Left hindlimb (tissue), 1 donor: ENCODE data around the gene DHX15.
"Not testable (repeated sequence)": the region's sequence is repeated elsewhere in the genome, so short reads cannot be mapped to it uniquely, and the experiment has no call there.

Experiments
- DNase-seq: peaks from one replicate; pipeline ENCODE4 v3.0.0-alpha.2; 2018

The DHX15 gene

DNA sequence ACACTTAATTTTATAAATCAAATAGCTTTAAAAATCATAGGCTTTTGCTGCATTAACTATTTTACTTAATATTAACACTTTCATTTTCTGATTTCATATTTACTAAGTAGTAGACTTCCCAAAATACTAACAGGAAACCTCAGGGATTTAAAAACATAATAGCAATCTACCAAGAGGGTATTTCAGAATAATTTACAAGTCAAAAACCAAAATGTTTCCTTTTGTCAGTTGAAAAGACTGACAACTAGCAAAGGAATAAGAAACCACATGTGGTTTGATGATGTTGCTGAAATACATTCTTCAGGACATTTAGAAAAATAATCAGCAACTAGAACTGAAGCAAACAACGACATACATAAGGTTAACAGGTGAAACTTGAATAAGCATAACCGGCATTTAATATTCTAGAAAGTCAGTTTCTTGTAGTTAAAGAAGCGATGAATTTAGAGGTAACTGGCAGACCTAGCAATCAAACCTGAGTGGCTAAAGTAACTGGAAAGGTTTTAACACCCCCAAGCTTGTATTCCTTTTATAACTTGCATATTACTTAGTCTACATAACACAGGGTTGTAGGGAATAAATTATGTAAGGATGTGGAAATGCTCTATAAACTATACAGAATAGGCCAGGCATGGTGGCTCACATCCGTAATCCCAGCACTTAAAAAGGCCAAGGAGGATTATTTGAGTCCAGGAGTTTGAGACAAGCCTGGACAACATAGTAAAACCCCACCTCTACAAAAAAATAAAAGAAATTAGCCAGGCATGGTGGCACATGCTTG lies 40.0 kb downstream of the DHX15 start:
- DNase-seq, result no peak

DNA sequence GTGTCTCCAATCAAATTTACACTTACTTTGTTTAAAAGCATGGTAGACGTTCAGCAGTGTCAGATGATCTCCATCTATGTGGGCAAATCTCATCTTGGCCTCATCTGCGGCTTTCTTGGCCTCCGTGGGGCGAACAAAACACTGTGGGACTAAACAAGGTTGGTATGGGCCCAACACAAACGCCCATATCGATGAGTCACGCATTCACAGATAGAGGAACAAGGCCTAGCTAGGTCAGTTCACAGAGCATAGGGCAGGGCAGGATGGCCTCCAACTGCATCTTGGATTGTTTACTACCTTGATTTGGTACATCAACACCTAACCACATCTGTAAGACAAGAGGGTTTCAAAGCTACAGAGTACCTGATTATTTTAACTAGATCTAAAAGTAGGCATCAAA lies 47.3 kb downstream of the DHX15 start:
- DNase-seq, result no peak

DNA sequence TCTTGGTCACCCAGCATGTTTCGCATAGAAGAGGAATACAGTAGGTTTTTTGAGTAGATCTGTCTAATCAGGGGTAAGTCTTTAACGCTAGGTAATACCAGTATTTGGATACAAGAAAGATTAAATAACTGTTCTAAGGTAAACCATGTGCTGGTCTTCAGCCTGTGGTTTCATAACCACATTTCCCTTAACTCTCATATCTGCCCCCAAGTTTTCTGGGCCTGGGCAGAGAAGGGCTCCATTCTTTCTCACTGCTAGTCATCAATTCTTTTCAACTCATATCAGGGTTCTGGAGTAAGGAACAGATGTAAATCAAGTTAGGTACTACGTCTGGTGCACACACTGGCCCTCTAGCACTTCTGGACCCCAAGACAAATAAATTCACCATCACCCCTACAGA lies 49.0 kb downstream of the DHX15 start:
- DNase-seq, result no peak

DNA sequence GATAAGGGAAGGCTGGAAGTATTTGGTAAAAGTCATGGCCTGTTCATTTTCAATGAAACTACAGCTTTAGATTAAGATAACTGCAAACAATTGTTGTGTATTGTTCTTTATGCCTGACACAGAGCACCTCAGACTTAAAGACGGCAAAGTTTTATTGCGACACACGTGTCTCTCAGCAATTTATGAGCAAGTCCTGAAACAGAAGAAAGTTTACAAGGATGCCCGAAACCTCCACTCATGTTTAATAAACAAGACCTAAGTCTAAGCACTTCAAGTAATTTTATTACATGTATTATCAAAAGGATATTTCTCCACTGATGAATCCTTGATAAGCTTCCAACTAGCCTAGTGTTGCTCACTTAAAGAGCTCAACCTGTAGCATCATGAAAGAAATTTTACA lies 51.0 kb downstream of the DHX15 start:
- no peak for DNase-seq

DNA sequence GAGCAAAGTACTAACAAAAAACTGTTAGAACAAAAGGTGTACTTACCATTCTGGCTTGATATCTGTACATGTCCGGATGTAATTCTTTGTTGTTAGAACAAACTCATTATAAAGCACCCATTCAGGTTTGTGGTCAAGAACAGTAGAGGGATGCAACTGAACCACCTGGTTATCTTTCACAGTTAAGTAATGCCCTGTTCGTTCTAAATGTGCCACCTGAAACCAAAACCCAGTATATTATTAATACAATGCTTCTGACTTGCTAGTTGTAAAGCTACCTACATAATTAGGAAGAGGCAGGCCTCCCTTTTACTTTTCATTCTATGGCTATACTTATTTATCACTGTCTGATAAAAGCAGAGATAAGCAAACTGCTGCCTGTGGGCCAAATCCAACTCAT lies 54.8 kb downstream of the DHX15 start:
- DNase-seq, result no peak

DNA sequence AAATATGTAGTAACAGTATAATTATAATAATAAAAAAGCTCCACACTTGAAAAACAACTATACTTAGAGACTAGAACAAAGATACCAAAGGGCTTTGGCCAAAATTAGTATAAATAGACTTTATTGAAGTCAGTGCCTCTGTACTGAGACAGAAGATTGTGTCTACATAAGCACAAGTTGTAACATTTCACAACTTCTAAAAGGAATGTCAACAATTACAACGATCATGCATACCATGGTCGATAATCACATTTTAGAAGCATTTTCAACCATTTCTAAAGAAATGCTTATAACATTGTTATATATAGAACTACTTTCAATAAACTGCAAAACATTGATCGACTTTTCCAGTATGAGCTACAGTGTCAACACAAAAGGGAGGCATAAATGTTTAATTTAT lies 57.0 kb downstream of the DHX15 start:
- DNase-seq, result no peak

DNA sequence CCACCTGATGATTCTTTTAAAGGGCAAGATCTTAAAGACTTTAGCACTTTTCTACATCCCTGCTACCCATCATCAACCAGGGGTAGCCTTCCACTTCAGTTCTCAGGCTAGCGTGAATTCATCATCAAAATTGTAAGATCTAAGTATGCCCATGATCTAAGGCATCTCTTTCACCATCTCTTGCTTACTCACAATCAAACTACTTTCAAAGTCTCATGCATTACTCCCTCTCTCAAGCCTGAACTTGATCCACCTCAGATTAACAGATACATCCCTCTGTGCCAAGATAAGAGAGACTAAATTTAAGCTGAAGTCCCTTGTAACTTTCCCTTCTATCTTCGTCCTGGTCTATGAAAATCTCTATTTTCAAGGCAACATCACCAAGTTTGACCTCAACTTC lies 62.8 kb downstream of the DHX15 start:
- DNase-seq, result no peak

DNA sequence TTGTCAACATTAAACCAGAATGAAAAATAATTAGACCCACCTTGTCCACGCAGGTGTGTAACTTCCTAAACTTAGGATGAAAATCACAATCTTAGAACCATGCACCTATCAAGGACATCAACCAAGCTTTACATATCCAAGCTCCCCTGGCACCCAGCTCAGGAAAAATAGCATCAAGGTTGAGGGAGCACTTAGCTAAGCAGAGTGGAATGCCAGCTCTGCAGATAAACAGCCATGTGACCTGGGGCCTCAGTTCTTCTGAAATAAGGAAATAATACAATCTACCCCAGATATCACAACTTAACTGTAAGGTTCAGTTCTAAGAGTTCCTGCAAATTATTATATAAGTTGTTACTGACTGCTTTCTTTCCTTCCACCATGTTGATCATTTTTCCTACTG lies 64.7 kb downstream of the DHX15 start:
- DNase-seq, result no peak

DNA sequence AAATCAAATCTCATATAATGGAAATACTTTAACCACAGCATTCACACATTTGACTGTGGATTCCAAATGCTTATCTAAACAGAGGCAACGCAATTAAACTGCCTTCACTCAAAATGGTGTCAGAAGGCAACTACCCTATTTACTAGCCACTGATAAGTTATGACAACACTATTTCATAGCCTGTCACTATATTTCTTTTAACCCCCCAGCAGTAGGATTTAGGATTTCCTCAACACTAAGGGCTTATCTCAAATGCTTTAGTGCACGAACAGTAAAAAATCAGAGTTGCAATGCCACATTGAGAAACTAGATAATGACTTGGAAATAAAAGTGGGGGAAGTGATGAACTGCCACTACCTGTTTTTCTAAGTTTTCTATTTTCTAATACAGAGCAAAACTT lies 66.7 kb downstream of the DHX15 start:
- no peak for DNase-seq

DNA sequence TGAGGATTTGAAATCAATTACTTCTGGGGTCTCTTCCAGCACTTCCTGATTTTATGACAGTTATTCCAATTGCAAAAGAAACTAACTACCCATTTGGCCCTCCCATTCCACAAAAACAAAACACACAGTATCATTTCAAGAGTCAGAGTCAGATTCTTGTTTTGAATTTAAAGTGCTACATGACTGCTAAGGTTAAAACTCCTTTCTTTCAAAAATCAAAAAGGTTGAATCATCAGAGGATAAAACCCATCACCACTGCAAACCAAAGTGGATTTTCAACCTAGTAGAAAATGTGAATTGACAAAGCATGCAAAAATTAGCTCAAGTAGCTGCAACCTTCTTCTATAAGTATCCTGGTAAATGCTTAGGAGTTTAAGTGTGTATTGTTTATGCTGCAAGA lies 67.4 kb downstream of the DHX15 start:
- no peak for DNase-seq

DNA sequence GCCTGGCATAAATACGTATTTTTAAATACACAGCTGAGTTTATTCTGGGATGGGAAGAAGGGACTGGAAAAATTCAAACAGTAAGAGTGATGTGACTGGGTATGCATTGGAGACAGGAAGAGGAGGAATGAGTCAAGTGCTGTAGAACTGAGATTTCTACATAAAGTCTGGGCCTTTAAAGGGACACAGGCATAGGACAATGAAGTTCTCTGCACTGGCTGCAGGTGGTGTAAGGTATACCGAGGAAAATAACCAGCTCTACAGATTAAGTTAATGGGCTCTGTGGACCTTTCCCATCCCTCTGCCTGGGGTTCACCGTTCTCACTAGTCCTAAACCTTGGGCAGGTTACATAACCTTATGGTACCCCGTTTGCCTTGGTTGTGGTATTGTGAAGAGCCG lies 68.7 kb downstream of the DHX15 start:
- no peak for DNase-seq

DNA sequence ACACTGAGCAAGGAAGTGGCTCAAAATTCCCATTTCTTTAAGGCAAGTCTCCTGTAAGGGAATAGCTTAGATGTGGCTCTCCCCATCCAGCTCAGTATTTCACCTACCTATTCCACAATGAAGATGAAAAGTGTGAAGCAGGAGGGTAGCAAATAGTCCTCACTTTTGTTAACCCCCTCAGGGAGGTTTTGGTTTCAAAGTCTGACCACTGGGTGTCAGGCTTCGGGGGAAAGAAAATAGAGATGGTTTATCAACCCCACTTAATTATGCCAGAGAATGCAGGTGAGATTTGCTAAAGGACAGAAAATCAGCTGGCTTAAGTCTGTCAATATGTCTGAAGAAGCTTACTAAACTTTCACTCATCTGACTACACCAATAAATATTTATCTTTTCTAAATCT lies 69.5 kb downstream of the DHX15 start:
- DNase-seq, result no peak

DNA sequence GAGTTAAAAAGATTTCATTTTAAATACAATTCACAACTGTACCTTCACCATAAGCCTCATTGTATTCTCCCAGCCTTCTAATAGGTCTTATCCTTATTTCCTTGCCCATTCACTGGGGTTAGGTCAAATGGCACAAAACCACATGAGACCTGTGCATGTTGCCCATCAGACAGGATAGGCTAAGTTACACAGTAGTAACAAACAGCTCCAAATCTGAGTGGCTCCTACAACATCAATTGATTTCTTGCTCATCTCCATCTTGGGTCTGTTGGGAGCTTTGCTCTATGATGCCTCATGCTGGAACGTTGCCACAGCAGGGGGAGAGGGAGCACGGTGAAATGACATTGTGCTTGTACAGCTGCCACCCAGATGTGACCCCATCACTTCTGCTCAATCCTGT lies 70.6 kb downstream of the DHX15 start:
- no peak for DNase-seq

DNA sequence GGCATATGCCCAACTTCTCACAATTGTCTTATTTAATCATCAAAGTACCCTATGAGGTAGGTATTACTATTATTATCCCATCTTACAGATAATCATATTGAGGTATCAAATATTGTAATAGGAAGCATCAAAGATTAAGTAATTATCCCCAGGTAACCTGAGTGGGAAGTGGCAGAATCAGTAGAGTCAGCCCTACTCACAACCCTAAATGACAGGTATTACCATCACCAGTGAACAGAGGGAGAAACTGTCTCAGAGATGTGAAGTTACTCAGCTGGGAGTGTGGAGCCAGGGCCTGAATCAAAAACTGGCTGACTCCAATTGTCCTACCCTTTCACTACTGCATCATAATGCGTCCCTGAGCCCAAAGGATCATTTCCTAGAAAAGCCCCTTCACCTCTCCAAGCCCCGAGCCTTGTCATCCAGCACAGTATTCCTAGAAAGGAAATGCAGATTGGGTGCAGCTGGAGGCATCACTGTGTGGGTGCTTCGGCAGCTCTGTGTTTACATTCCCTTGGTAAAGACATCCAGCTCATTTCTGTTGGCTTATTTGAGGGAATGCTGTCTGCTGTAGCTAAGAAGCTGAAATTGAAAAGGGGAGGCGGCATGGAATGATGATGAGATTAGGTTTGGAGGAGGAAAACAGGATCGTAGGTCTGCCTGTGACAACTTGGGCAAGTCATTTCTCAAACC lies 72.8 kb downstream of the DHX15 start:
- no peak for DNase-seq

DNA sequence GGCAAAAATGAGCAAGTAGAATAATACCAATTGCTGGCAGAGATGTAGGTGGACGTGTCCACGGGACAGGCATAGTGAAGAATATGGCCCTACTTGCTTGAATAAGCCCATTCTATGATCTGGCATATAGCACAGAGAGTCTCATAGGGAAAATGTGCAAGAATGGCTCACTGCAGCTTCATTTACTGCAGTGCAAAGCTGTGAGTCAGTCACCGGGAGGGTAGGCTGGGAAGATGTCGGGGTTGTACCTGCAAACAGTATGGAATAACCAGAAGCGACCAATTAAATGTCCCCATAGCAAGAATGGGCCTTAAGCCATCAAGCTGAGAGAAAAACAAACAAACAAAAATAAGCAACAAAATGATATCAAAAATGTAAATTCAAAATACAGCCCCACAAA lies 74.3 kb downstream of the DHX15 start:
- DNase-seq, result no peak

DNA sequence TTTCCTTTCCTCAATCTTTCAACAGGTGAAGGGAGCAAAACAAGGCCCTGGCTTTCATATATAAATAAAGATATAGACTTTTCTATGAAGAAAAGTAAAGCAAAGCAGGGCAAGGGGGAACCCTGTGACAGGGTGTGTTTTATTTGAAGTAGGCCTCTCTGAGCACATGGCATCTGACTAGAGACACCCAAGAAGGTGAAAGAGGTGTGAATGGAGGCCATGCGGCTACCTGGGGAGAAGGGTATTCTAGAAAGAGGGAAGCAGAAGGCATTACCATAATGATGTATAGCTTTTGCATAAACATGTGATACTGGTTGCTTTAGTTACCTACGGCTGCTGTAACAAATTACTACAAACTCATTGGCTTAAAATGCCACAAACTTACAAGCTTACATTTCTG lies 75.8 kb downstream of the DHX15 start:
- DNase-seq, result no peak

DNA sequence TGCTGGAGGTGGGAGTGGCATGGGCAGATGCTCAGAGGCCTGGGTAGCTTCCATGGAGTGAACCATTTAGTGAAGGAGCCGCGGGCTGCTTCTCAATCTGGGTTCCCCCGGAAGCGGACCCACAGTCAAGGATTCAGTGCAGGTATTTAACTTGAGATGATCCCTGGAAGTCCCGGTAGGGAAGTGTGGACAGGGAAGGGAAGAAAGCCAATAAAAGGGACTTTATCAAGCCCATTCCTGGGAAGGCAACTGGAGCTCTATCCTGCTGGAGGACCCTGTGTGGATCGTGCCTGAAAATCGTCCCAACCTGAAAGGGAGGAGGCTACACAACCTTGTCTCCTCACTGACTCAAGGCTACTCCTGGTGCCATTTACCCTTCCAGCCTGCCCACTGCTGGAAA lies 76.9 kb downstream of the DHX15 start:
- DNase-seq, result no peak

DNA sequence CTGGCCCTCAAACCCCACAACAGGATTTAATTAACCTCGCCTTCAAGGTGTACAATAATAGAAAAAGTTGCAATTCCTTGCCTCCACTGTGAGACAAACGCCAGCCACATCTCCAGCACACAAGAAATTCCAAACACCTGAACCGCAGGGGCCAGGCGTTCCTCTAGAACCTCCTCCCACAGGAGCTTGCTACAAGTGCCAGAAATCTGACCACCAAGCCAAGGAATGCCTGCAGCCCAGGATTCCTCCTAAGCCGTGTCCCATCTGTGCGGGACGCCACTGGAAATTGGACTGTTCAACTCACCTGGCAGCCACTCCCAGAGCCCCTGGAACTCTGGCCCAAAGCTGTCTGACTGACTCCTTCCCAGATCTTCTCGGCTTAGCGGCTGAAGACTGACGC lies 81.3 kb downstream of the DHX15 start:
- DNase-seq, result not testable (repeated sequence)

DNA sequence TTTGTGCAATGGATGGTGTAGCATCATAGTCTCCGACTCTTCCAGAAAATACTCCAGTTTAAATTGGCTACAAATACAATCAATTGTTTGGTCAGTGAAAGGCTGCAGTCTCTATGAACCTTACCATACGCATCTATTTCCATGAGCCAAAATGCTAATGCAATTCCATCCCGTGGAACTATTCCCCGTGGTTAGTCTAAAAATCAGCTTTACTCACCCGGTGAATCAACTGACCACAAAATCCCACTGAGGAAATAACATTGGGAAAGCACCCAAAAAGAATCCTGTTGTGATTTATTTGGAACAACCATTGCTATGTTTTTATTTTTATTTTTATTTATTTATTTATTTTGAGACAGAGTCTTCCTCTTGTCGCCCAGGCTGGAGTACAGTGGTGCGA lies 87.1 kb downstream of the DHX15 start:
- no peak for DNase-seq

DNA sequence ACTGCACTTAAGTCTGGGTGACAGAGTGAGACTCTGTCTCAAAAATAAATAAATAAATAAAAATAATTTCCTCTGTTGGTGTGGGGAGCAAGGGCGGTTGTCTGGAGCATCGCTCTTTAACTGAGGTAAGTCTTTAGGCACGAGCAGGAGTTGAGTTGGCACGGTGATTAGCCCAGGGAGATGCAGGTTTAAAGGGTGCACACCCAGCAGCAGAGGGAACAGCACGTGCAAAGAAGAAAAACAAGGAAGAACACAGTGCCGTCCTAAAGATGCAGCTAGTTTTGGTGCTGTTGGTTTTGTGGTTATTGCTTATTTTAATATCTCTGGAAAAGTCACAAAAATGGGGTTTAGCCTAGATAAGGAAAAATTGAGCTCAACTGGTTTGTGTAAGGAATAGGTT lies 87.8 kb downstream of the DHX15 start:
- no peak for DNase-seq

DNA sequence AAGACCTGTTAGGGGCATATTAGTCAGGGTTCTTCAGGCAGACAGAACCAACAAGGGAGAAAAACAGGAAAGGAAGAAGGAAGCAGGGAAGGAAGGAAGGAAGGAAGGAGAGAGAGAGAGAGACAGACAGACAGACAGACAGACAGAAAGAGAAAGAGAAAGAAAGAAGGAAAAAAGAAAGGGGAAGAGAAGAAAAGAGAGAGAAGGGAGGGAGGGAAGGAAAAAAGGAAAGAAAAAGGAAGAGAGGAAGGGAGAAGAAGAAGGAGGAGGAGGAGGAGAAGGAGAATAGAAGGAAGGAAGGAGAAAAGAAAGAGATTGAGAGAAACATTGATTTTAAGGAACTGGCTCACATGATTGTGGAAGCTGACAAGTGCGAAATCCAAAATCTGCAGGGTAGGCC lies 89.0 kb downstream of the DHX15 start:
- no peak for DNase-seq

DNA sequence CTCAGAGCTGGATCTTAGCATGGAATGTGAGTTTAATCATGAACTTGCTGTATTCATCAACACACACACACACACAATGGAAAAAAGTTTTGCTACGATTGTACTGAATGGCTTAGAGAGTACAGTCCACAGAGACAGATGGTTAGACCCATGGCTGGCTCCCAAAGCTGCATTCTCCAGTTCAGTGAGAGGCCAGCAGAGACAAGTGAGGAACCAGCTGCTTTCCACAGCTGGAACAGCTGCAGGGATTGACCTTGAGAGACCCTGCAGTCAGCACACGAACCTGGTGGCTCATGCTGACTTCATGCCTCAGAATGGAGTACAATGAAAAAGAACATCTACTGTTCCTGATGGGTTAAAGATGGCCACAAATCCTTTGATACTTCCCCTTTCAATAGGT lies 94.5 kb downstream of the DHX15 start:
- DNase-seq, result peak; percentile 81

DNA sequence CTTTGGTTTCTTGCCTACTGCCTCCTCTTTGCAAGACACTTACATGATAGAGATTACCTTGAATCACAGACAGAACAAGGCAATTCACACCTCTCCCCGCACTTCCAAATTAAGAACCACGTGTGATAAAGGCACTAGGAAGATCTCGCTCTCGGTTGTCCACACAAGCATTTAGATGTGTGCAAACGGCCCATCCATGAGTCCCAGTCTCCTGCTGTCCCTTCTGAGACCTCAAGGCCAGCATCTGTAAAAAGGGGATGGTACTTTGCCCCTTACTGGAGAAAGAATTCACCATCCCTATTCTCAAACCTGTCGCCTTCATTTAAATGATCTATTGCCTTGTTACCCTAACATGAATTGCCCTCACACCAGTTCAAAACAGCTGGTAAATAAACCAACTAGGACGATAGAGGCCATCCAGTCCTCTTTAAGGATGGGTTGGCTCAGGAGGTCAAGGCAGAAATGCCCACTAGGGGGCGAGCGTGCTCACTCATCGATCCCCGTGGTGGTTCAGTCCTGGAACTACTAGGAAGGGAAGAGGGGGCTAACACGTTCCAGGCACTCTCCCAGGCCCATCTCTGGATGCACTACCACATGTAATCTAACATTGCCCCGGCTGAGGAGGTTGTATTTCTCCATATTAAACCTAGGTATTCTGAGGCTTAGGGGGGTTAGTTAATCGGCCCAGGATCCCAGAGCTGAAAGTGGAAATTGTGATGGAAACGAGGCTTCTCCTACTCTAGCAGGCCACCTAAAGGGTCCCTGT lies 95.8 kb downstream of the DHX15 start:
- DNase-seq, result peak; percentile 67

DNA sequence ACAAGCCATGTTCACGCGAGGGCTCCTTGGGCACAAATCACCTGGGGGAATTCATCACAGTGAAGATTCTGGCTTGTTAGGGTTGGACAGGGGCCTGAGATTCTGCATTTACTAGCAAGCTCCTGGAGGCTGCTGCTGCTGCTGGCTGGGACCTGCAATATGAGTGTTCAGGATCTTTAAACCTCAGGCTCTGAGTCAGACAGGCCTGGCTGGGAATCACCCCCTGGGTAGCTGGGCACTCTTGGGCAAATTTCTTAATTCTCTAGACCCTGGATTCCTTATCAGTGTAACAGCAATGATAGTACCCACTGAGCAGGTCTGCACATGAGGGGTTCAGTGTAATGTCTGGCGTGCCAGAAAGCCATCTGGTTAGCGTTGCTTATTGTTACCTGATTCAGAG lies 101.5 kb downstream of the DHX15 start:
- DNase-seq, result no peak
